Astrocyte of the cerebellum (primary cell): ENCODE results near the gene BAZ2B.

Experiments
- DNase-seq: peaks from one replicate; pipeline ENCODE4 v3.0.0-alpha.2; 2011; ENCODE audit warnings: low read depth
- H3K4me3 ChIP-seq: 2 replicates; pipeline ENCODE4 v1.5.1; 2011; ENCODE audit warnings: mild to moderate bottlenecking, low read depth, low read length, moderate library complexity
- CTCF ChIP-seq: IDR thresholded peaks from 2 replicates; pipeline ENCODE4 v1.5.1; 2012; ENCODE audit warnings: low read length, low read depth, moderate library complexity, mild to moderate bottlenecking; ENCODE audit errors: missing control alignments
- in situ Hi-C: cut with HindIII; loops from 2 replicates; pipeline ENCODE4 v1.10.0; 2017; ENCODE audit warnings: low sequenced_read_pairs

Gene BAZ2B

GRCh38 chr2:159648643-159649042 is 32.3 kb upstream of the BAZ2B start:
- in situ Hi-C loops, result no loop called here
- DNase-seq, result no peak
- H3K4me3 ChIP-seq, result no peak overlapping the region
- TF ChIP-seq CTCF, result no peak

- TF ChIP-seq CTCF, result no peak
- no peak overlapping the region for H3K4me3 ChIP-seq
- in situ Hi-C loops, result no loop called here
- no peak for DNase-seq
These were observed 31.3 kb upstream of the BAZ2B start for GRCh38 chr2:159647667-159648066.

GRCh38 chr2:159640176-159640575 is 23.8 kb upstream of the BAZ2B start:
- H3K4me3 ChIP-seq, result no peak overlapping the region
- in situ Hi-C loops, result no loop called here
- no peak for TF ChIP-seq CTCF
- DNase-seq, result no peak

GRCh38 chr2:159639712-159640111 is 23.4 kb upstream of the BAZ2B start:
- H3K4me3 ChIP-seq, result no peak overlapping the region
- in situ Hi-C loops, result no loop called here
- no peak for DNase-seq
- no peak for TF ChIP-seq CTCF

- in situ Hi-C loops, result no loop called here
- no peak for DNase-seq
- no peak for TF ChIP-seq CTCF
- H3K4me3 ChIP-seq, result no peak overlapping the region
These were observed 22.7 kb upstream of the BAZ2B start for GRCh38 chr2:159639071-159639470.

GRCh38 chr2:159637988-159638501 is 21.7 kb upstream of the BAZ2B start:
- no peak overlapping the region for H3K4me3 ChIP-seq
- DNase-seq, result peak; percentile 85
- in situ Hi-C loops, result no loop called here
- no peak for TF ChIP-seq CTCF

- TF ChIP-seq CTCF, result no peak
- no peak for DNase-seq
- in situ Hi-C loops, result no loop called here
- no peak overlapping the region for H3K4me3 ChIP-seq
These were observed 20.9 kb upstream of the BAZ2B start for GRCh38 chr2:159637240-159637639.
